Stimulated activated naive CD8-positive, alpha-beta T cell treated with anti-CD3 and anti-CD28 coated beads, Interleukin-15, Interleukin-2, amounts not matched to agents 100 ng/mL and 50 ng/mL, for 24 hours (primary cell): ENCODE measurements around the gene UPF3A.
"Not testable (repeated sequence)": the region's sequence is repeated elsewhere in the genome, so short reads cannot be mapped to it uniquely, and the experiment has no call there.

Experiments
- H3K27ac Mint-ChIP-seq: one replicate; pipeline ENCODE4 v1.8.0; 2021; ENCODE audit warnings: mild to moderate bottlenecking, mixed read lengths
- H3K27me3 Mint-ChIP-seq: one replicate; pipeline ENCODE4 v1.8.0; 2021; ENCODE audit warnings: mixed read lengths
- H3K36me3 Mint-ChIP-seq: one replicate; pipeline ENCODE4 v1.8.0; 2021; ENCODE audit warnings: low read depth, mixed read lengths
- H3K4me1 Mint-ChIP-seq: one replicate; pipeline ENCODE4 v1.8.0; 2021; ENCODE audit warnings: low read depth, mixed read lengths
- H3K4me3 Mint-ChIP-seq: one replicate; pipeline ENCODE4 v1.8.0; 2021; ENCODE audit warnings: mild to moderate bottlenecking, mixed read lengths
- H3K9me3 Mint-ChIP-seq: one replicate; pipeline ENCODE4 v1.8.0; 2021; ENCODE audit warnings: mixed read lengths

The UPF3A gene

GRCh38 chr13:114328034-114328433 lies 46.6 kb downstream of the UPF3A start:
- Mint-ChIP-seq H3K9me3 (no peaks in the 10 kb centered on the region), H3K4me3 (no peak overlapping the region), H3K36me3 (peaks cover 59% of the 10 kb centered on the region), H3K27me3 (no peaks in the 10 kb centered on the region), H3K4me1 (peaks cover 28% of the 10 kb centered on the region), H3K27ac (no peak overlapping the region)

GRCh38 chr13:114328595-114328994 lies 47.2 kb downstream of the UPF3A start:
- Mint-ChIP-seq H3K4me1 (peaks cover 29% of the 10 kb centered on the region), H3K27me3 (no peaks in the 10 kb centered on the region), H3K36me3 (peaks cover 55% of the 10 kb centered on the region), H3K27ac (no peak overlapping the region), H3K4me3 (no peak overlapping the region), H3K9me3 (no peaks in the 10 kb centered on the region)

- peaks cover 30% of the 10 kb centered on the region for H3K4me1 Mint-ChIP-seq
- H3K27me3 Mint-ChIP-seq, result peaks cover 1% of the 10 kb centered on the region
- H3K4me3 Mint-ChIP-seq, result no peak overlapping the region
- peaks cover 40% of the 10 kb centered on the region for H3K36me3 Mint-ChIP-seq
- H3K27ac Mint-ChIP-seq, result no peak overlapping the region
- H3K9me3 Mint-ChIP-seq, result no peaks in the 10 kb centered on the region
Observed at GRCh38 chr13:114330086-114330485, 48.7 kb downstream of the UPF3A start.

GRCh38 chr13:114333881-114334280 lies 52.5 kb downstream of the UPF3A start:
- H3K9me3 Mint-ChIP-seq, H3K4me3 Mint-ChIP-seq, H3K36me3 Mint-ChIP-seq, H3K27ac Mint-ChIP-seq, H3K27me3 Mint-ChIP-seq: not testable (repeated sequence)
- H3K4me1 Mint-ChIP-seq, result peaks cover 18% of the 10 kb centered on the region

- peaks cover 22% of the 10 kb centered on the region for H3K4me1 Mint-ChIP-seq
- peaks cover 1% of the 10 kb centered on the region for H3K36me3 Mint-ChIP-seq
- peaks cover 10% of the 10 kb centered on the region for H3K27me3 Mint-ChIP-seq
- no peak overlapping the region for H3K27ac Mint-ChIP-seq
- H3K4me3 Mint-ChIP-seq, result no peak overlapping the region
- H3K9me3 Mint-ChIP-seq, result no peaks in the 10 kb centered on the region
Observed at GRCh38 chr13:114334305-114335053, 53.1 kb downstream of the UPF3A start.

- peaks cover 40% of the 10 kb centered on the region for H3K4me1 Mint-ChIP-seq
- not testable (repeated sequence) for H3K27me3 Mint-ChIP-seq, H3K4me3 Mint-ChIP-seq, H3K9me3 Mint-ChIP-seq, H3K36me3 Mint-ChIP-seq, H3K27ac Mint-ChIP-seq
Observed at GRCh38 chr13:114336457-114336856, 55.1 kb downstream of the UPF3A start.

- Mint-ChIP-seq H3K4me1 (peaks cover 33% of the 10 kb centered on the region), H3K4me3 (no peak overlapping the region), H3K36me3 (no peaks in the 10 kb centered on the region), H3K27me3 (peaks cover 10% of the 10 kb centered on the region), H3K27ac (no peak overlapping the region), H3K9me3 (no peaks in the 10 kb centered on the region)
Observed at GRCh38 chr13:114338959-114339358, 57.6 kb downstream of the UPF3A start.

- Mint-ChIP-seq H3K36me3 (no peaks in the 10 kb centered on the region), H3K4me1 (peaks cover 24% of the 10 kb centered on the region), H3K27me3 (peaks cover 9% of the 10 kb centered on the region), H3K9me3 (no peaks in the 10 kb centered on the region), H3K4me3 (peak overlapping the region; percentile 9), H3K27ac (peak overlapping the region; percentile 53)
Observed at GRCh38 chr13:114339857-114340534, 58.6 kb downstream of the UPF3A start.

- H3K4me3 Mint-ChIP-seq, result no peak overlapping the region
- no peaks in the 10 kb centered on the region for H3K9me3 Mint-ChIP-seq
- H3K27me3 Mint-ChIP-seq, result peaks cover 6% of the 10 kb centered on the region
- H3K27ac Mint-ChIP-seq, result no peak overlapping the region
- no peaks in the 10 kb centered on the region for H3K36me3 Mint-ChIP-seq
- H3K4me1 Mint-ChIP-seq, result peaks cover 22% of the 10 kb centered on the region
Observed at GRCh38 chr13:114341003-114341777, 59.8 kb downstream of the UPF3A start.

- not testable (repeated sequence) for H3K36me3 Mint-ChIP-seq, H3K9me3 Mint-ChIP-seq, H3K4me1 Mint-ChIP-seq, H3K27ac Mint-ChIP-seq, H3K4me3 Mint-ChIP-seq
- H3K27me3 Mint-ChIP-seq, result peaks cover 40% of the 10 kb centered on the region
Observed at GRCh38 chr13:114347256-114347655, 65.9 kb downstream of the UPF3A start.

GRCh38 chr13:114352763-114353162 lies 71.4 kb downstream of the UPF3A start:
- H3K4me3 Mint-ChIP-seq, H3K9me3 Mint-ChIP-seq, H3K36me3 Mint-ChIP-seq: not testable (repeated sequence)

GRCh38 chr13:114353382-114353781 lies 72.0 kb downstream of the UPF3A start:
- H3K27me3 Mint-ChIP-seq, result peaks cover 21% of the 10 kb centered on the region
- H3K36me3 Mint-ChIP-seq, H3K27ac Mint-ChIP-seq, H3K4me1 Mint-ChIP-seq, H3K9me3 Mint-ChIP-seq, H3K4me3 Mint-ChIP-seq: not testable (repeated sequence)

More at GRCh38 chr13:114352763-114353162, 71.4 kb downstream of the UPF3A start:
- H3K27me3 Mint-ChIP-seq, result peaks cover 27% of the 10 kb centered on the region
- not testable (repeated sequence) for H3K4me1 Mint-ChIP-seq, H3K27ac Mint-ChIP-seq
